Measurements from ENCODE around the gene SRRT. TPM values are rescaled to one million over a fixed set of nuclear protein-coding genes. Genes with fewer than 3 reads are reported as not detected.

The SRRT gene
- total and polyA plus RNA-seq, 2 donors (not counting 1 experiment from before 2014, with no cell fraction given): 198 to 209 TPM

- peaks cover 23% of the 10 kb centered on the region for H4K20me1 ChIP-seq (ENCODE audit: control insufficient read depth, insufficient read depth, low read length, poor library complexity, severe bottlenecking)
- H2AFZ ChIP-seq (ENCODE audit: insufficient read depth, low read depth, low read length, poor library complexity, severe bottlenecking): no peak overlapping the region
- Mint-ChIP-seq H3K9me3 (ENCODE audit: insufficient read depth) (no peaks in the 10 kb centered on the region), H3K27ac (peak overlapping the region; percentile 92), H3K4me1 (peaks cover 51% of the 10 kb centered on the region), H3K4me3 (peak overlapping the region; percentile 87), H3K27me3 (peaks cover 19% of the 10 kb centered on the region)
- H3K36me3 ChIP-seq (replicated peaks in 1 of 2; ENCODE audit: control extremely low read depth in 1 of 2, control insufficient read depth in 1 of 2, extremely low read depth in 1 of 2, insufficient read depth in 2 of 2, low read length in 1 of 2): peaks cover 0 to 46% of the 10 kb centered on the region in 2 experiments
- DNase-seq (no peak), ATAC-seq (ENCODE audit: low read depth) (no peak)
- peak overlapping the region; percentile 77 for H3K9ac ChIP-seq (ENCODE audit: low read length)
- POLR2A ChIA-PET: interaction anchor here (0.6 to 5.6 kb wide), 2 partner anchors 13 to 360 kb away, joined by 5 to 84 read pairs; partner anchors contain the start of gene SRRT
- CTCF ChIA-PET: interaction anchor here (0.5 to 3.8 kb wide), 6 partner anchors 13 to 256 kb away, joined by 3 to 17 read pairs (median 6); partner anchors contain the start of genes POP7 and SRRT
- peak overlapping the region; percentile 74 to 76 for H3K27ac ChIP-seq (ENCODE audit: low read length in 2 of 2)
- intact Hi-C loops (cut with micrococcal nuclease): no loop called here
- H3K27me3 ChIP-seq (replicated peaks in 1 of 4; ENCODE audit: control extremely low read depth in 1 of 4, control insufficient read depth in 3 of 4, insufficient read depth in 4 of 4, low read length in 3 of 4): peaks cover 0 to 31% (median 7%) of the 10 kb centered on the region in 4 experiments
- peaks cover 0 to 16% (median 0%) of the 10 kb centered on the region in 3 donors for H3K9me3 ChIP-seq (ENCODE audit: control extremely low read depth in 1 of 3, control insufficient read depth in 2 of 3, insufficient read depth in 1 of 3, low read length in 2 of 3)
- peak overlapping the region; percentile 99 for H3K4me2 ChIP-seq (replicated peaks; ENCODE audit: low read depth, low read length, poor library complexity, severe bottlenecking)
- peaks cover 38 to 48% of the 10 kb centered on the region in 2 donors for H3K4me1 ChIP-seq (ENCODE audit: control insufficient read depth in 2 of 2, insufficient read depth in 2 of 2, low read length in 2 of 2)
- H3K4me3 ChIP-seq (ENCODE audit: control extremely low read depth in 1 of 5, extremely low read depth in 1 of 5, insufficient read depth in 1 of 5, low read depth in 2 of 5, low read length in 4 of 5): peak overlapping the region; percentile 22 to 79 (median 74)
- peaks cover 16% of the 10 kb centered on the region for H3K79me2 ChIP-seq (ENCODE audit: control insufficient read depth, insufficient read depth, low read length)
- TF ChIP-seq CTCF (IDR thresholded peaks at IDR 0.05) (no peak), EZH2 (IDR thresholded peaks at IDR 0.05; ENCODE audit: borderline replicate concordance, insufficient read depth, low read depth, low read length, poor library complexity, severe bottlenecking) (no peak)
- WGBS (ENCODE audit: insufficient coverage): 86% methylated on average over 18 of the region's 18 CpGs
Observed at GRCh38 chr7:100888291-100888987, 13.5 kb downstream of the SRRT start.
